ENCODE results near the gene SERINC2.

SERINC2 gene

GRCh38 chr1:31412732-31413404, at the start of gene SERINC2:
Gene SERINC2 (plus strand): TSS chr1:31413213. CDS start chr1:31413266, 53 bp downstream.
- no peak for DNase-seq

GRCh38 chr1:31364561-31365250, 48.3 kb upstream of the SERINC2 start:
- DNase-seq, result no peak

GRCh38 chr1:31366796-31367195, 46.2 kb upstream of the SERINC2 start:
- no peak for DNase-seq

GRCh38 chr1:31368611-31369107, 44.4 kb upstream of the SERINC2 start:
- no peak for DNase-seq

- no peak for DNase-seq
Observed at GRCh38 chr1:31370021-31370420, 43.0 kb upstream of the SERINC2 start.

- DNase-seq, result no peak
Observed at GRCh38 chr1:31370565-31370964, 42.4 kb upstream of the SERINC2 start.

GRCh38 chr1:31371121-31371959, 41.7 kb upstream of the SERINC2 start:
- no peak for DNase-seq

- no peak for DNase-seq
Observed at GRCh38 chr1:31372051-31372450, 41.0 kb upstream of the SERINC2 start.

- no peak for DNase-seq
Observed at GRCh38 chr1:31372751-31373055, 40.3 kb upstream of the SERINC2 start.

- no peak for DNase-seq
Observed at GRCh38 chr1:31373056-31373896, 39.7 kb upstream of the SERINC2 start, which contains the start of gene FABP3. Gene FABP3 (minus strand): TSS chr1:31373076. CDS start chr1:31373014, 62 bp downstream.

- DNase-seq, result no peak
Observed at GRCh38 chr1:31373897-31374486, 39.0 kb upstream of the SERINC2 start.

GRCh38 chr1:31374511-31375196, 38.4 kb upstream of the SERINC2 start:
- no peak for DNase-seq

- no peak for DNase-seq
Observed at GRCh38 chr1:31376375-31377134, 36.5 kb upstream of the SERINC2 start.

- no peak for DNase-seq
Observed at GRCh38 chr1:31377364-31377863, 35.6 kb upstream of the SERINC2 start.

GRCh38 chr1:31378001-31378400, 35.0 kb upstream of the SERINC2 start:
- DNase-seq, result no peak

- no peak for DNase-seq
Observed at GRCh38 chr1:31380181-31380580, 32.8 kb upstream of the SERINC2 start.

- DNase-seq, result no peak
Observed at GRCh38 chr1:31381394-31382294, 31.4 kb upstream of the SERINC2 start.

GRCh38 chr1:31382379-31382989, 30.5 kb upstream of the SERINC2 start:
- DNase-seq, result no peak

- DNase-seq, result no peak
Observed at GRCh38 chr1:31383967-31384366, 29.0 kb upstream of the SERINC2 start.
